ENCODE data around the gene GPR107. TPM values are rescaled to one million over a fixed set of nuclear protein-coding genes. Genes with fewer than 3 reads are reported as not detected.

GPR107 gene
- total RNA-seq, 1 donor from 2014 or later: 19.8 TPM

DNA sequence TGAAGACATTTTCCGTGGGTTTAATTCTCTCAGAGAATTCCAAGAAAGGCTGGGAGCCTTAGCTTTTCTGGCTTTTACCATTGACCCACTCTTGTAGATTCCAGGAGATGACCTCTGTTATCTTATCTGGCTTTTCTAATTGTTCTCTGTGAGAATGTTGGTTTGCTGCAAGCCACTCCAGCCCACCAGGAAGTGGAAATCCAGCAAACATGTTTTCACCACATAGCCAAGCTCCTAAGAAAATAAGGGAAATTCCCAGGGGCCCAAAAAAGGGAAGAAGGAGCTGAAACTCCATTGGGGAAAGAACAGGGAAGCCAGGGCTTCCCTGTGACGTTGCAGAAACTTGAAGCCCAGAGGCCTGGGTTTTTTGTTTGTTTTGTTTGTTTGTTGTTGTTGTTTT, 19.7 kb downstream of the GPR107 start:
- Histone ChIP-seq H3K9ac (ENCODE audit: low read depth in 1 of 3, low read length in 3 of 3) (no peak overlapping the region), H3K9me3 (ENCODE audit: control insufficient read depth in 3 of 3, low read length in 3 of 3) (no peaks in the 10 kb centered on the region), H3K4me1 (ENCODE audit: control insufficient read depth in 3 of 3, insufficient read depth in 3 of 3, low read length in 3 of 3) (peaks cover 0 to 10% (median 6%) of the 10 kb centered on the region in 3 donors), H3K36me3 (ENCODE audit: control insufficient read depth in 3 of 3, insufficient read depth in 3 of 3, low read length in 3 of 3) (peaks cover 11 to 16% (median 15%) of the 10 kb centered on the region in 3 donors), H3K4me3 (ENCODE audit: low read length in 3 of 3) (no peak overlapping the region), H3K27ac (ENCODE audit: low read depth, low read length) (no peak overlapping the region), H3K27me3 (ENCODE audit: control insufficient read depth in 3 of 3, insufficient read depth in 3 of 3, low read length in 3 of 3) (no peaks in the 10 kb centered on the region)

- Histone ChIP-seq H3K4me3 (ENCODE audit: low read length in 3 of 3) (no peak overlapping the region), H3K9ac (ENCODE audit: low read depth in 1 of 3, low read length in 3 of 3) (no peak overlapping the region), H3K36me3 (ENCODE audit: control insufficient read depth in 3 of 3, insufficient read depth in 3 of 3, low read length in 3 of 3) (peaks cover 29 to 44% (median 40%) of the 10 kb centered on the region in 3 donors), H3K27me3 (ENCODE audit: control insufficient read depth in 3 of 3, insufficient read depth in 3 of 3, low read length in 3 of 3) (no peaks in the 10 kb centered on the region), H3K4me1 (ENCODE audit: control insufficient read depth in 3 of 3, insufficient read depth in 3 of 3, low read length in 3 of 3) (no peaks in the 10 kb centered on the region), H3K9me3 (ENCODE audit: control insufficient read depth in 3 of 3, low read length in 3 of 3) (no peaks in the 10 kb centered on the region), H3K27ac (ENCODE audit: low read depth, low read length) (no peak overlapping the region)
Observed at GRCh38 chr9:130078547-130078946, 24.8 kb downstream of the GPR107 start.

- Histone ChIP-seq H3K36me3 (ENCODE audit: control insufficient read depth in 3 of 3, insufficient read depth in 3 of 3, low read length in 3 of 3) (peaks cover 34 to 46% (median 41%) of the 10 kb centered on the region in 3 donors), H3K4me3 (ENCODE audit: low read length in 3 of 3) (no peak overlapping the region)
Observed at GRCh38 chr9:130084337-130084736, 30.6 kb downstream of the GPR107 start.

DNA sequence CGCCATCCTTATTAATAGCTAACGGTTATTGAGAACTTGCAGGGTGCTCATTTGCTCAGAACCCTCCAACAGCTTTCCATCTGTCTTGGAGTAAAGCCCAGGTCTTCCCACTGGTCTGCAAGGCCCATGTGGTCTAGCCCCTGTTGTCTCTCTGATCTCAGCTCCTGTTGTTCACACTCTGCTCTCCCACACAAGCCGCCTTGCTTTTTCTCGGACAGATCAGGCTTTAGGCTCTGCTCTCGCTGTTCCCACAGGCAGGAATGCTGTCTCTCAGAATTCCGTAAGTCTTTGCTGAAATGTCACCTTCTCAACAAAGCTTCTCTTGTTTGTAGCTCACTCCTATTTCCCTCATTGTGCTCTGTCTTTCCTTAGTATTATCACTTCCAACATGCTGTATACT, 34.3 kb downstream of the GPR107 start:
- no peak overlapping the region for H3K4me3 ChIP-seq (ENCODE audit: low read length in 3 of 3)
- no peak overlapping the region for H3K9ac ChIP-seq (ENCODE audit: low read depth in 1 of 3, low read length in 3 of 3)
- H3K4me1 ChIP-seq (ENCODE audit: control insufficient read depth in 3 of 3, insufficient read depth in 3 of 3, low read length in 3 of 3): no peaks in the 10 kb centered on the region
- no peak overlapping the region for H3K27ac ChIP-seq (ENCODE audit: low read depth, low read length)
- peaks cover 26 to 45% (median 45%) of the 10 kb centered on the region in 3 donors for H3K36me3 ChIP-seq (ENCODE audit: control insufficient read depth in 3 of 3, insufficient read depth in 3 of 3, low read length in 3 of 3)
- H3K9me3 ChIP-seq (ENCODE audit: control insufficient read depth in 3 of 3, low read length in 3 of 3): no peaks in the 10 kb centered on the region
- H3K27me3 ChIP-seq (ENCODE audit: control insufficient read depth in 3 of 3, insufficient read depth in 3 of 3, low read length in 3 of 3): no peaks in the 10 kb centered on the region

More at GRCh38 chr9:130084337-130084736, 30.6 kb downstream of the GPR107 start:
- no peaks in the 10 kb centered on the region for H3K4me1 ChIP-seq (ENCODE audit: control insufficient read depth in 3 of 3, insufficient read depth in 3 of 3, low read length in 3 of 3)
- no peak overlapping the region for H3K9ac ChIP-seq (ENCODE audit: low read depth in 1 of 3, low read length in 3 of 3)
- no peaks in the 10 kb centered on the region for H3K27me3 ChIP-seq (ENCODE audit: control insufficient read depth in 3 of 3, insufficient read depth in 3 of 3, low read length in 3 of 3)
- H3K27ac ChIP-seq (ENCODE audit: low read depth, low read length): no peak overlapping the region
- H3K9me3 ChIP-seq (ENCODE audit: control insufficient read depth in 3 of 3, low read length in 3 of 3): no peaks in the 10 kb centered on the region

GRCh38 chr9:130089141-130089540, 35.4 kb downstream of the GPR107 start:
- Histone ChIP-seq H3K27me3 (ENCODE audit: control insufficient read depth in 3 of 3, insufficient read depth in 3 of 3, low read length in 3 of 3) (no peaks in the 10 kb centered on the region), H3K27ac (ENCODE audit: low read depth, low read length) (no peak overlapping the region), H3K4me1 (ENCODE audit: control insufficient read depth in 3 of 3, insufficient read depth in 3 of 3, low read length in 3 of 3) (no peaks in the 10 kb centered on the region), H3K9me3 (ENCODE audit: control insufficient read depth in 3 of 3, low read length in 3 of 3) (no peaks in the 10 kb centered on the region), H3K4me3 (ENCODE audit: low read length in 3 of 3) (no peak overlapping the region), H3K9ac (ENCODE audit: low read depth in 1 of 3, low read length in 3 of 3) (no peak overlapping the region), H3K36me3 (ENCODE audit: control insufficient read depth in 3 of 3, insufficient read depth in 3 of 3, low read length in 3 of 3) (peaks cover 26 to 47% (median 46%) of the 10 kb centered on the region in 3 donors)

- H3K27me3 ChIP-seq (ENCODE audit: control insufficient read depth in 3 of 3, insufficient read depth in 3 of 3, low read length in 3 of 3): no peaks in the 10 kb centered on the region
- no peak overlapping the region for H3K27ac ChIP-seq (ENCODE audit: low read depth, low read length)
- peaks cover 23 to 49% (median 43%) of the 10 kb centered on the region in 3 donors for H3K36me3 ChIP-seq (ENCODE audit: control insufficient read depth in 3 of 3, insufficient read depth in 3 of 3, low read length in 3 of 3)
- no peaks in the 10 kb centered on the region for H3K4me1 ChIP-seq (ENCODE audit: control insufficient read depth in 3 of 3, insufficient read depth in 3 of 3, low read length in 3 of 3)
- no peak overlapping the region for H3K9ac ChIP-seq (ENCODE audit: low read depth in 1 of 3, low read length in 3 of 3)
- no peak overlapping the region for H3K4me3 ChIP-seq (ENCODE audit: low read length in 3 of 3)
- H3K9me3 ChIP-seq (ENCODE audit: control insufficient read depth in 3 of 3, low read length in 3 of 3): no peaks in the 10 kb centered on the region
Observed at GRCh38 chr9:130090915-130091314, 37.2 kb downstream of the GPR107 start.

DNA sequence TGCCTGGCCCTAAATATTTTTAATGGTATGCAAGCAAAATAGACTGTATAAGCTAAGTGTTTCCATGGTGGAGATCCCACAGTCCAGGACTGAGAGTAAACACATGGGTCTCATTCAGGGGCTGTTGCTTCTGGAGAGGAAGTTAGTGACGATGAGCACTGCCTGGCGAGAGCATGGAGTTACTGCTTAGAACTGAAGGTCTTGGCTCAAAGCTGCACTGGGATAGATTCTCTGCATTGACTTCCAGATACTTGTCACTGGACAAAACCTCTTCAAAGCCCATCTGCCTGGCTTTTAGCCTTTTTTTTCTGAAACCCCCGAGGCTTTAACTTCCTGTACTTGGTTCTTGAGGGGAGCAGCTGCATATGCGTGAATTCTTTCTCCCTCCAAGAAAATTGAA, 39.2 kb downstream of the GPR107 start:
- H3K4me3 ChIP-seq (ENCODE audit: low read length in 3 of 3): no peak overlapping the region
- H3K9me3 ChIP-seq (ENCODE audit: control insufficient read depth in 3 of 3, low read length in 3 of 3): no peaks in the 10 kb centered on the region
- H3K27me3 ChIP-seq (ENCODE audit: control insufficient read depth in 3 of 3, insufficient read depth in 3 of 3, low read length in 3 of 3): no peaks in the 10 kb centered on the region
- H3K36me3 ChIP-seq (ENCODE audit: control insufficient read depth in 3 of 3, insufficient read depth in 3 of 3, low read length in 3 of 3): peaks cover 21 to 47% (median 46%) of the 10 kb centered on the region in 3 donors
- H3K27ac ChIP-seq (ENCODE audit: low read depth, low read length): no peak overlapping the region
- H3K4me1 ChIP-seq (ENCODE audit: control insufficient read depth in 3 of 3, insufficient read depth in 3 of 3, low read length in 3 of 3): no peaks in the 10 kb centered on the region
- H3K9ac ChIP-seq (ENCODE audit: low read depth in 1 of 3, low read length in 3 of 3): no peak overlapping the region

GRCh38 chr9:130095872-130096271, 42.2 kb downstream of the GPR107 start:
- no peak overlapping the region for H3K9ac ChIP-seq (ENCODE audit: low read depth in 1 of 3, low read length in 3 of 3)
- peaks cover 28 to 52% (median 51%) of the 10 kb centered on the region in 3 donors for H3K36me3 ChIP-seq (ENCODE audit: control insufficient read depth in 3 of 3, insufficient read depth in 3 of 3, low read length in 3 of 3)
- no peaks in the 10 kb centered on the region for H3K9me3 ChIP-seq (ENCODE audit: control insufficient read depth in 3 of 3, low read length in 3 of 3)
- H3K27ac ChIP-seq (ENCODE audit: low read depth, low read length): no peak overlapping the region
- no peak overlapping the region for H3K4me3 ChIP-seq (ENCODE audit: low read length in 3 of 3)
- no peaks in the 10 kb centered on the region for H3K27me3 ChIP-seq (ENCODE audit: control insufficient read depth in 3 of 3, insufficient read depth in 3 of 3, low read length in 3 of 3)
- H3K4me1 ChIP-seq (ENCODE audit: control insufficient read depth in 3 of 3, insufficient read depth in 3 of 3, low read length in 3 of 3): no peaks in the 10 kb centered on the region

DNA sequence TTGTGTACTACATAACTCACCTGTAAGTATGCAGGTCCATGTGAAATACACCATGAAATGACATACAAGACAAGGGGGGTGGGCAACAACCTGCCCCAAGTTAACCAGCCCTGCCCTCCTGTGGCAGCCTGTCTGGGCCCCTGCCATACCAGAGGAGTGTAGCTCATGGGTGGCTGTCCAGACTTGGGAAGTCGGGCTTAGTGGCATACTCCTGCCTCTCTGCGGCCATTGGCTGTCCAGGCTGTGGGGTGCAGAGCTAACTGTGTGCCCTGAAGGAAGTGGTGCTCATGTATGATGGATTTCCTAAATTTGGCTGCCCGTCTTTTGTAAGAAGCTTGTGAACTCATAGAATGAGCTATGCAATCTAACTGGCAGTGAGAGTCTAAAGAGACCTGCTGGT, 47.0 kb downstream of the GPR107 start:
- no peaks in the 10 kb centered on the region for H3K27me3 ChIP-seq (ENCODE audit: control insufficient read depth in 3 of 3, insufficient read depth in 3 of 3, low read length in 3 of 3)
- H3K9me3 ChIP-seq (ENCODE audit: control insufficient read depth in 3 of 3, low read length in 3 of 3): no peaks in the 10 kb centered on the region
- H3K36me3 ChIP-seq (ENCODE audit: control insufficient read depth in 3 of 3, insufficient read depth in 3 of 3, low read length in 3 of 3): peaks cover 48 to 64% (median 60%) of the 10 kb centered on the region in 3 donors
- H3K9ac ChIP-seq (ENCODE audit: low read depth in 1 of 3, low read length in 3 of 3): no peak overlapping the region
- H3K4me1 ChIP-seq (ENCODE audit: control insufficient read depth in 3 of 3, insufficient read depth in 3 of 3, low read length in 3 of 3): peaks cover 5 to 12% (median 7%) of the 10 kb centered on the region in 3 donors
- no peak overlapping the region for H3K27ac ChIP-seq (ENCODE audit: low read depth, low read length)
- H3K4me3 ChIP-seq (ENCODE audit: low read length in 3 of 3): no peak overlapping the region

DNA sequence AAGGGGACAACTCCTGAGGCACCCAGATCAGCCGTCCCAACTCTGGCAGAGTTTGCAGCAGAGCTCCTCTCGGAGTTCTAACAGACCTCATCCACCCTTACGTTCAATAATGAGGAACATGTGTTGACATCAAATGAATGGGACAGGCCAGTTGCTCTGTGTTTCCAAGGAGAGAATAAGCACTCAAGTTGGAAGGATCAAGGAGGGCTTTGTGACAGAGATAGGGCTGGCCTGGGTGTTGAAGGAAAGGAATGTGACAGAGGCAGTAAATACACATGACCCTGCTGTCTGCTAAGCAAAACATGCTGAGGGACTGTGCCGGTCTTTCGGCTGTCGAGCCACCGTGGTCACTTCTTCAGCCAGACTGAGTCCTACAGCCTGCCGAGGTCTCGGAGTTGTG, 48.2 kb downstream of the GPR107 start:
- Histone ChIP-seq H3K4me1 (ENCODE audit: control insufficient read depth in 3 of 3, insufficient read depth in 3 of 3, low read length in 3 of 3) (peaks cover 5 to 12% (median 7%) of the 10 kb centered on the region in 3 donors), H3K27me3 (ENCODE audit: control insufficient read depth in 3 of 3, insufficient read depth in 3 of 3, low read length in 3 of 3) (no peaks in the 10 kb centered on the region), H3K9ac (ENCODE audit: low read depth in 1 of 3, low read length in 3 of 3) (no peak overlapping the region), H3K36me3 (ENCODE audit: control insufficient read depth in 3 of 3, insufficient read depth in 3 of 3, low read length in 3 of 3) (peaks cover 45 to 64% (median 58%) of the 10 kb centered on the region in 3 donors), H3K9me3 (ENCODE audit: control insufficient read depth in 3 of 3, low read length in 3 of 3) (no peaks in the 10 kb centered on the region), H3K4me3 (ENCODE audit: low read length in 3 of 3) (no peak overlapping the region), H3K27ac (ENCODE audit: low read depth, low read length) (no peak overlapping the region)
